H9 (cell line): ENCODE results near the gene MALRD1. TPM values are rescaled to one million over a fixed set of nuclear protein-coding genes. Genes with fewer than 3 reads are reported as not detected.

Experiments used
- DNase-seq: peaks from one replicate; pipeline ENCODE4 v3.0.0-alpha.2; 2017
- H2AFZ ChIP-seq: one replicate; pipeline ENCODE4 v1.6.1; 2013; ENCODE audit warnings: mild to moderate bottlenecking, low read length, control low read depth, moderate library complexity
- H2AK5ac ChIP-seq: 2 replicates; pipeline ENCODE4 v1.6.1; 2013; ENCODE audit warnings: low read length, control low read depth, mixed read lengths; ENCODE audit not compliant: insufficient read length
- H2BK120ac ChIP-seq: one replicate; pipeline ENCODE4 v1.6.1; 2013; ENCODE audit warnings: low read depth, mild to moderate bottlenecking, low read length, control low read depth, inconsistent platforms; ENCODE audit not compliant: poor library complexity, severe bottlenecking
- H2BK12ac ChIP-seq: 2 replicates; pipeline ENCODE4 v1.6.1; 2013; ENCODE audit warnings: low read length, control low read depth, mixed read lengths, low read depth; ENCODE audit not compliant: insufficient read length
- H2BK15ac ChIP-seq: 2 replicates; pipeline ENCODE4 v1.6.1; 2013; ENCODE audit warnings: low read depth, low read length, control low read depth
- H2BK20ac ChIP-seq: one replicate; pipeline ENCODE4 v1.6.1; 2013; ENCODE audit warnings: low read depth, mild to moderate bottlenecking, low read length, control low read depth, inconsistent platforms; ENCODE audit not compliant: poor library complexity, severe bottlenecking
- H2BK5ac ChIP-seq: 2 replicates; pipeline ENCODE4 v1.6.1; 2013; ENCODE audit warnings: low read length, control low read depth, mixed read lengths; ENCODE audit not compliant: insufficient read length
- H3K14ac ChIP-seq: 2 replicates; pipeline ENCODE4 v1.6.1; 2013; ENCODE audit warnings: low read length, control low read depth; ENCODE audit not compliant: insufficient read depth
- H3K18ac ChIP-seq: 2 replicates; pipeline ENCODE4 v1.6.1; 2013; ENCODE audit warnings: low read depth, mild to moderate bottlenecking, mixed read lengths, low read length, control low read depth; ENCODE audit not compliant: insufficient read length
- H3K23ac ChIP-seq: 2 replicates; pipeline ENCODE4 v1.6.1; 2013; ENCODE audit warnings: low read length, control low read depth, mixed read lengths, low read depth; ENCODE audit not compliant: insufficient read length
- H3K23me2 ChIP-seq: 2 replicates; pipeline ENCODE4 v1.6.1; 2013; ENCODE audit warnings: low read depth, mild to moderate bottlenecking, mixed read lengths, low read length, control low read depth; ENCODE audit not compliant: insufficient read length, poor library complexity, severe bottlenecking
- H3K27ac ChIP-seq: 2 replicates; pipeline ENCODE4 v1.5.1; 2013; ENCODE audit warnings: low read length, control low read depth, mixed read lengths, low read depth; ENCODE audit not compliant: insufficient read length
- H3K27me3 ChIP-seq: 2 replicates; pipeline ENCODE4 v1.6.1; 2013; ENCODE audit warnings: low read length, control low read depth, inconsistent platforms; ENCODE audit not compliant: insufficient read depth
- H3K4ac ChIP-seq: 2 replicates; pipeline ENCODE4 v1.6.1; 2013; ENCODE audit warnings: low read depth, mild to moderate bottlenecking, control low read depth, inconsistent platforms, low read length, moderate library complexity
- H3K4me1 ChIP-seq: 2 replicates; pipeline ENCODE4 v1.6.1; 2013; ENCODE audit warnings: low read length, control low read depth, inconsistent platforms; ENCODE audit not compliant: insufficient read depth
- H3K4me2 ChIP-seq: 2 replicates; pipeline ENCODE4 v1.6.1; 2013; ENCODE audit warnings: low read length, control low read depth, mixed read lengths; ENCODE audit not compliant: insufficient read length, insufficient read depth
- H3K56ac ChIP-seq: 2 replicates; pipeline ENCODE4 v1.6.1; 2013; ENCODE audit warnings: low read depth, mild to moderate bottlenecking, mixed read lengths, low read length, control low read depth; ENCODE audit not compliant: insufficient read length
- H3K79me1 ChIP-seq: 2 replicates; pipeline ENCODE4 v1.6.1; 2013; ENCODE audit warnings: low read depth, mild to moderate bottlenecking, moderate library complexity, low read length, control low read depth, inconsistent platforms; ENCODE audit not compliant: insufficient read depth, poor library complexity, severe bottlenecking
- H3K79me2 ChIP-seq: 2 replicates; pipeline ENCODE4 v1.6.1; 2013; ENCODE audit warnings: low read length, control low read depth, inconsistent platforms; ENCODE audit not compliant: insufficient read depth
- H3K9ac ChIP-seq: 2 replicates; pipeline ENCODE4 v1.6.1; 2013; ENCODE audit warnings: low read length, control low read depth, mixed read lengths; ENCODE audit not compliant: insufficient read length; ENCODE audit errors: extremely low read depth
- H3K9me3 ChIP-seq: one replicate; pipeline ENCODE4 v1.6.1; 2013; ENCODE audit warnings: low read depth, low read length, inconsistent platforms; ENCODE audit not compliant: control insufficient read depth
- H3T11ph ChIP-seq: one replicate; pipeline ENCODE4 v1.6.1; 2013; ENCODE audit warnings: mild to moderate bottlenecking, low read length, control low read depth, inconsistent platforms
- H4K20me1 ChIP-seq: one replicate; pipeline ENCODE4 v1.6.1; 2013; ENCODE audit not compliant: control insufficient read depth, insufficient read length, insufficient read depth
- H4K5ac ChIP-seq: 2 replicates; pipeline ENCODE4 v1.6.1; 2013; ENCODE audit warnings: low read depth, mild to moderate bottlenecking, mixed read lengths, low read length, control low read depth; ENCODE audit not compliant: insufficient read length
- H4K8ac ChIP-seq: replicated peaks from 2 replicates; pipeline ENCODE4 v1.6.1; 2013; ENCODE audit warnings: low read length, control low read depth, mixed read lengths, low read depth; ENCODE audit not compliant: insufficient read length
- H4K91ac ChIP-seq: 2 replicates; pipeline ENCODE4 v1.6.1; 2013; ENCODE audit warnings: low read depth, mild to moderate bottlenecking, moderate library complexity, mixed read lengths, low read length, control low read depth; ENCODE audit not compliant: insufficient read length
- H3K27ac Mint-ChIP-seq, 3 experiments: 2 replicates in 2 of 3; 3 replicates in 1 of 3; pipeline ENCODE4 v1.8.0; 2020 to 2021; ENCODE audit warnings: mixed read lengths in 3 of 3, mild to moderate bottlenecking in 1 of 3, moderate library complexity in 1 of 3
- H3K27me3 Mint-ChIP-seq: 2 replicates; pipeline ENCODE4 v1.8.0; 2021; ENCODE audit warnings: low read depth, mild to moderate bottlenecking, moderate library complexity, mixed read lengths
- H3K36me3 Mint-ChIP-seq, 3 experiments: 2 replicates in 2 of 3; 3 replicates in 1 of 3; pipeline ENCODE4 v1.8.0; 2020 to 2021; ENCODE audit warnings: low read depth in 3 of 3, mixed read lengths in 3 of 3; ENCODE audit not compliant: insufficient read depth in 1 of 3
- H3K4me1 Mint-ChIP-seq, 2 experiments: 2 replicates each; pipeline ENCODE4 v1.8.0; 2020; ENCODE audit warnings: mixed read lengths in 2 of 2
- H3K4me3 Mint-ChIP-seq, 2 experiments: 2 replicates in 1 of 2; 3 replicates in 1 of 2; pipeline ENCODE4 v1.8.0; 2020 to 2021; ENCODE audit warnings: mild to moderate bottlenecking in 2 of 2, mixed read lengths in 2 of 2, moderate library complexity in 1 of 2
- H3K9me3 Mint-ChIP-seq, 2 experiments: 2 replicates in 1 of 2; 3 replicates in 1 of 2; pipeline ENCODE4 v1.8.0; 2020; ENCODE audit warnings: mild to moderate bottlenecking in 2 of 2, mixed read lengths in 2 of 2, moderate library complexity in 1 of 2
- total RNA-seq: library from RNA; stranded (reverse); gene quantifications from 2 replicates; pipeline ENCODE4 v1.2.1, GENCODE V29; 2021
- TF ChIP-seq, protein P1 (sequence below): fragments of 200-600 bp; sonication (generic); conservative IDR thresholded peaks from 3 replicates; pipeline ENCODE4 v1.8.0; 2021; ENCODE audit warnings: antibody characterized with exemption, mild to moderate bottlenecking

Gene MALRD1
- total RNA-seq, 1 experiment from 2014 or later: 0.20 TPM

DNA sequence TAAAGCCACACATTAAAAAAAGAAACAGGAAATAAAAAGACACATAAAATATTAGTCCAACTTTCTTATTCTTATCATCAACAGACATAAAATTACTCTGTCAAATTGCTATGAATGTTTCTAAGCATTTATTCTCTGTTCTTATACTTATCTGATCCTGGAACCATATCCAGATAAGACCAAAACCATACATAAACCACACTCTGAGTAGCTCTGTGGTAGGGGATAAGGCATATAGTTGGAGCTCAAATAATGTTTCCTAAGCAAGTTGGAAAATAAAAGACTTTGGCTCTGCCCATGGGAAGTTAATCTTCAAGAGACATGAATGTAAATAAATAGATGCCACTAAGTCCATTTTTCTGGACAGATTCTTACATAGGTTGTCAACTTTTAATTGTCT lies 664.6 kb downstream of the MALRD1 start:
- Histone ChIP-seq H3K27ac (no peak overlapping the region), H3K9ac (no peak overlapping the region), H4K5ac (no peak overlapping the region), H2BK120ac (no peak overlapping the region), H3K14ac (no peak overlapping the region), H2BK5ac (no peak overlapping the region), H3T11ph (no peak overlapping the region), H3K79me2 (no peaks in the 10 kb centered on the region), H2AFZ (no peak overlapping the region), H3K56ac (no peak overlapping the region), H3K23ac (no peak overlapping the region), H2AK5ac (no peak overlapping the region), H3K18ac (no peak overlapping the region), H2BK15ac (no peak overlapping the region), H4K20me1 (no peaks in the 10 kb centered on the region), H3K27me3 (no peaks in the 10 kb centered on the region), H2BK12ac (no peak overlapping the region), H3K4me1 (no peaks in the 10 kb centered on the region), H3K23me2 (no peaks in the 10 kb centered on the region), H4K91ac (no peak overlapping the region), H4K8ac (no peak overlapping the region), H3K9me3 (no peaks in the 10 kb centered on the region), H3K4ac (no peak overlapping the region), H3K79me1 (no peaks in the 10 kb centered on the region), H3K4me2 (no peak overlapping the region), H2BK20ac (no peak overlapping the region)
- no peaks in the 10 kb centered on the region for H3K27me3 Mint-ChIP-seq
- H3K9me3 Mint-ChIP-seq: peaks cover 8 to 17% of the 10 kb centered on the region in 2 experiments
- TF ChIP-seq, protein P1, sequence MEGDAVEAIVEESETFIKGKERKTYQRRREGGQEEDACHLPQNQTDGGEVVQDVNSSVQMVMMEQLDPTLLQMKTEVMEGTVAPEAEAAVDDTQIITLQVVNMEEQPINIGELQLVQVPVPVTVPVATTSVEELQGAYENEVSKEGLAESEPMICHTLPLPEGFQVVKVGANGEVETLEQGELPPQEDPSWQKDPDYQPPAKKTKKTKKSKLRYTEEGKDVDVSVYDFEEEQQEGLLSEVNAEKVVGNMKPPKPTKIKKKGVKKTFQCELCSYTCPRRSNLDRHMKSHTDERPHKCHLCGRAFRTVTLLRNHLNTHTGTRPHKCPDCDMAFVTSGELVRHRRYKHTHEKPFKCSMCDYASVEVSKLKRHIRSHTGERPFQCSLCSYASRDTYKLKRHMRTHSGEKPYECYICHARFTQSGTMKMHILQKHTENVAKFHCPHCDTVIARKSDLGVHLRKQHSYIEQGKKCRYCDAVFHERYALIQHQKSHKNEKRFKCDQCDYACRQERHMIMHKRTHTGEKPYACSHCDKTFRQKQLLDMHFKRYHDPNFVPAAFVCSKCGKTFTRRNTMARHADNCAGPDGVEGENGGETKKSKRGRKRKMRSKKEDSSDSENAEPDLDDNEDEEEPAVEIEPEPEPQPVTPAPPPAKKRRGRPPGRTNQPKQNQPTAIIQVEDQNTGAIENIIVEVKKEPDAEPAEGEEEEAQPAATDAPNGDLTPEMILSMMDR: no peak
- peaks cover 5 to 9% of the 10 kb centered on the region in 2 experiments; a peak in 3 of 4 replicates for H3K4me1 Mint-ChIP-seq
- H3K36me3 Mint-ChIP-seq: peaks cover 7 to 10% (median 9%) of the 10 kb centered on the region in 3 experiments
- no peak for DNase-seq
- no peak overlapping the region for H3K27ac Mint-ChIP-seq
- H3K4me3 Mint-ChIP-seq: no peak overlapping the region
